GM23338 (cell line): ENCODE results near the gene RABGAP1L. TPM values are rescaled to one million over a fixed set of nuclear protein-coding genes. Genes with fewer than 3 reads are reported as not detected.

Source experiments
- ATAC-seq: fragments of 200-7000 bp; cut with Tn5 transposase; 3 replicates; pipeline ENCODE4 v1.9.1; 2020
- DNase-seq: peaks from one replicate; pipeline ENCODE4 v3.0.0-alpha.2; 2015; ENCODE audit warnings: low spot score
- H2AFZ ChIP-seq: fragments of 200-600 bp; sonication (generic); 2 replicates; pipeline ENCODE4 v1.8.0; 2016; ENCODE audit warnings: antibody characterized with exemption, mild to moderate bottlenecking, moderate library complexity
- H3F3A ChIP-seq: fragments of 200-600 bp; sonication (generic); replicated peaks from 2 replicates; pipeline ENCODE4 v1.8.0; 2017; ENCODE audit warnings: antibody characterized with exemption, mixed run types, low read depth
- H3K27ac ChIP-seq: fragments of 200-600 bp; sonication (generic); 2 replicates; pipeline ENCODE4 v1.6.1; 2016; ENCODE audit warnings: low read depth
- H3K27me3 ChIP-seq: fragments of 200-600 bp; sonication (generic); 2 replicates; pipeline ENCODE4 v1.8.0; 2016; ENCODE audit warnings: mild to moderate bottlenecking, mixed run types, moderate library complexity; ENCODE audit not compliant: insufficient read depth
- H3K36me3 ChIP-seq: fragments of 200-600 bp; sonication (generic); 2 replicates; pipeline ENCODE4 v1.8.0; 2016; ENCODE audit warnings: mild to moderate bottlenecking; ENCODE audit not compliant: insufficient read depth
- H3K4me1 ChIP-seq: fragments of 200-600 bp; sonication (generic); 2 replicates; pipeline ENCODE4 v1.8.0; 2016; ENCODE audit warnings: mild to moderate bottlenecking, moderate library complexity; ENCODE audit not compliant: insufficient read depth
- H3K4me2 ChIP-seq: fragments of 200-600 bp; sonication (generic); 2 replicates; pipeline ENCODE4 v1.7.1; 2017; ENCODE audit warnings: mixed run types
- H3K4me3 ChIP-seq: fragments of 200-600 bp; sonication (generic); 2 replicates; pipeline ENCODE4 v1.6.1; 2016; ENCODE audit warnings: mixed run types
- H3K79me2 ChIP-seq: fragments of 200-600 bp; sonication (generic); replicated peaks from 2 replicates; pipeline ENCODE4 v1.8.0; 2017; ENCODE audit warnings: mild to moderate bottlenecking; ENCODE audit not compliant: insufficient read depth
- H3K9me2 ChIP-seq: fragments of 200-600 bp; sonication (generic); 2 replicates; pipeline ENCODE4 v1.8.0; 2017; ENCODE audit not compliant: insufficient read depth
- H4K20me1 ChIP-seq: fragments of 200-600 bp; sonication (generic); replicated peaks from 2 replicates; pipeline ENCODE4 v1.8.0; 2017; ENCODE audit warnings: mild to moderate bottlenecking; ENCODE audit not compliant: insufficient read depth
- H3K27ac Mint-ChIP-seq: 2 replicates; pipeline ENCODE4 v1.8.0; 2020; ENCODE audit warnings: inconsistent platforms, mild to moderate bottlenecking, moderate library complexity, mixed read lengths
- H3K27me3 Mint-ChIP-seq: 3 replicates; pipeline ENCODE4 v1.8.0; 2022; ENCODE audit warnings: low read depth, mild to moderate bottlenecking, moderate library complexity, mixed read lengths, inconsistent platforms; ENCODE audit not compliant: insufficient read depth, poor library complexity
- H3K36me3 Mint-ChIP-seq: 3 replicates; pipeline ENCODE4 v1.8.0; 2021; ENCODE audit warnings: low read depth, mild to moderate bottlenecking, inconsistent platforms, moderate library complexity, mixed read lengths
- H3K4me1 Mint-ChIP-seq: 3 replicates; pipeline ENCODE4 v1.8.0; 2020; ENCODE audit warnings: mild to moderate bottlenecking, inconsistent platforms, mixed read lengths
- H3K4me3 Mint-ChIP-seq: 3 replicates; pipeline ENCODE4 v1.8.0; 2021; ENCODE audit warnings: moderate library complexity, mild to moderate bottlenecking, inconsistent platforms, mixed read lengths
- H3K9me3 Mint-ChIP-seq: 3 replicates; pipeline ENCODE4 v1.8.0; 2020; ENCODE audit warnings: moderate library complexity, mild to moderate bottlenecking, inconsistent platforms, mixed read lengths
- EZH2phosphoT487 ChIP-seq: fragments of 200-600 bp; sonication (generic); IDR thresholded peaks from one replicate; pipeline ENCODE4 v1.8.1; 2018; ENCODE audit warnings: antibody characterized with exemption; ENCODE audit not compliant: unreplicated experiment
- JUNB ChIP-seq: IDR thresholded peaks from one replicate; pipeline ENCODE4 v1.6.1; 2016; ENCODE audit warnings: antibody characterized with exemption; ENCODE audit not compliant: unreplicated experiment
- ZNF331 ChIP-seq: fragments of 250-450 bp; sonication (Bioruptor Pico); IDR thresholded peaks from 2 replicates; pipeline ENCODE4 v1.5.0; 2020; ENCODE audit warnings: low read depth, mild to moderate bottlenecking, moderate library complexity
- polyA plus RNA-seq: library from polyadenylated mRNA; unstranded; fragments of >200 nt; fragmentation: Nextera tagmentation; extraction: Ambion mirVana; gene quantifications from 2 replicates; pipeline ENCODE4 v1.2.1, GENCODE V29; 2016
- total RNA-seq: library from RNA; depleted of rRNA; stranded (reverse); fragments of >200 nt; shearing (Covaris generic); gene quantifications from 2 replicates; pipeline ENCODE4 v1.2.3, GENCODE V29; 2014
- TF ChIP-seq, protein P1 (sequence below): fragments of 250-450 bp; sonication (Bioruptor Pico); IDR thresholded peaks from 2 replicates; pipeline ENCODE4 v1.5.0; 2020; ENCODE audit warnings: mild to moderate bottlenecking, moderate library complexity
- TF ChIP-seq, protein P2 (sequence below), 2 experiments: fragments of 200-600 bp in 1 of 2; sonication (generic) in 1 of 2; conservative IDR thresholded peaks; 2 replicates each; pipeline versions ENCODE4 v1.5.1 to v1.6.1; 2016 to 2017; ENCODE audit warnings: antibody characterized with exemption in 2 of 2, low read depth in 2 of 2, mild to moderate bottlenecking in 2 of 2, moderate library complexity in 1 of 2
- TF ChIP-seq, protein P3 (sequence below): IDR thresholded peaks from 2 replicates; pipeline ENCODE4 v1.6.1; 2016; ENCODE audit warnings: antibody characterized with exemption

The RABGAP1L gene
- total and polyA plus RNA-seq, 2 experiments from 2014 or later, result 83.2 to 136 TPM

DNA sequence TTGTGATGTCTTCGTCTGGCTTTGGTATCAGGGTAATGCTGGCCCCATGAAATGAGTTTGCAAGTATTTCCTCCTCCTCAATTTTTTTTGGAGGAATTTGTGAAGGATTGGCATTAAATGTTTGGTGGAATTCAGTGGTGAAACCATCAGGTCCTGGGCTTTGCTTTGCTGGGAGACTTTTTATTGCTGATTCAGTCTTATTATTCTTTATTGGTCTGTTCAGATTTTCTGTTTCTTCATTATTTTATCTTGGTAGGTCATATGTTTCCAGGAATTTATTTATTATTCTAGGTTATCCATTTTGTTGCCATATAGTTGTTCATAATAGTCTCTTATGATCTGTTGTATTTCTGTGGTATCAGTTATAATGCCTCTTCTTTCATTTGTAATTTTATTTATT, 126.7 kb downstream of the RABGAP1L start:
- no peaks in the 10 kb centered on the region for H4K20me1 ChIP-seq
- no peaks in the 10 kb centered on the region for H3K36me3 ChIP-seq
- H3K4me1 Mint-ChIP-seq, result no peaks in the 10 kb centered on the region
- ATAC-seq, result no peak
- H3K4me2 ChIP-seq, result no peak overlapping the region
- no peaks in the 10 kb centered on the region for H3K4me1 ChIP-seq
- no peak overlapping the region for H3K4me3 ChIP-seq
- H3K27ac Mint-ChIP-seq, result no peak overlapping the region
- H3K4me3 Mint-ChIP-seq, result no peak overlapping the region
- TF ChIP-seq EZH2phosphoT487 (no peak), ZNF331 (no peak), JUNB (no peak)
- TF ChIP-seq, protein P1, sequence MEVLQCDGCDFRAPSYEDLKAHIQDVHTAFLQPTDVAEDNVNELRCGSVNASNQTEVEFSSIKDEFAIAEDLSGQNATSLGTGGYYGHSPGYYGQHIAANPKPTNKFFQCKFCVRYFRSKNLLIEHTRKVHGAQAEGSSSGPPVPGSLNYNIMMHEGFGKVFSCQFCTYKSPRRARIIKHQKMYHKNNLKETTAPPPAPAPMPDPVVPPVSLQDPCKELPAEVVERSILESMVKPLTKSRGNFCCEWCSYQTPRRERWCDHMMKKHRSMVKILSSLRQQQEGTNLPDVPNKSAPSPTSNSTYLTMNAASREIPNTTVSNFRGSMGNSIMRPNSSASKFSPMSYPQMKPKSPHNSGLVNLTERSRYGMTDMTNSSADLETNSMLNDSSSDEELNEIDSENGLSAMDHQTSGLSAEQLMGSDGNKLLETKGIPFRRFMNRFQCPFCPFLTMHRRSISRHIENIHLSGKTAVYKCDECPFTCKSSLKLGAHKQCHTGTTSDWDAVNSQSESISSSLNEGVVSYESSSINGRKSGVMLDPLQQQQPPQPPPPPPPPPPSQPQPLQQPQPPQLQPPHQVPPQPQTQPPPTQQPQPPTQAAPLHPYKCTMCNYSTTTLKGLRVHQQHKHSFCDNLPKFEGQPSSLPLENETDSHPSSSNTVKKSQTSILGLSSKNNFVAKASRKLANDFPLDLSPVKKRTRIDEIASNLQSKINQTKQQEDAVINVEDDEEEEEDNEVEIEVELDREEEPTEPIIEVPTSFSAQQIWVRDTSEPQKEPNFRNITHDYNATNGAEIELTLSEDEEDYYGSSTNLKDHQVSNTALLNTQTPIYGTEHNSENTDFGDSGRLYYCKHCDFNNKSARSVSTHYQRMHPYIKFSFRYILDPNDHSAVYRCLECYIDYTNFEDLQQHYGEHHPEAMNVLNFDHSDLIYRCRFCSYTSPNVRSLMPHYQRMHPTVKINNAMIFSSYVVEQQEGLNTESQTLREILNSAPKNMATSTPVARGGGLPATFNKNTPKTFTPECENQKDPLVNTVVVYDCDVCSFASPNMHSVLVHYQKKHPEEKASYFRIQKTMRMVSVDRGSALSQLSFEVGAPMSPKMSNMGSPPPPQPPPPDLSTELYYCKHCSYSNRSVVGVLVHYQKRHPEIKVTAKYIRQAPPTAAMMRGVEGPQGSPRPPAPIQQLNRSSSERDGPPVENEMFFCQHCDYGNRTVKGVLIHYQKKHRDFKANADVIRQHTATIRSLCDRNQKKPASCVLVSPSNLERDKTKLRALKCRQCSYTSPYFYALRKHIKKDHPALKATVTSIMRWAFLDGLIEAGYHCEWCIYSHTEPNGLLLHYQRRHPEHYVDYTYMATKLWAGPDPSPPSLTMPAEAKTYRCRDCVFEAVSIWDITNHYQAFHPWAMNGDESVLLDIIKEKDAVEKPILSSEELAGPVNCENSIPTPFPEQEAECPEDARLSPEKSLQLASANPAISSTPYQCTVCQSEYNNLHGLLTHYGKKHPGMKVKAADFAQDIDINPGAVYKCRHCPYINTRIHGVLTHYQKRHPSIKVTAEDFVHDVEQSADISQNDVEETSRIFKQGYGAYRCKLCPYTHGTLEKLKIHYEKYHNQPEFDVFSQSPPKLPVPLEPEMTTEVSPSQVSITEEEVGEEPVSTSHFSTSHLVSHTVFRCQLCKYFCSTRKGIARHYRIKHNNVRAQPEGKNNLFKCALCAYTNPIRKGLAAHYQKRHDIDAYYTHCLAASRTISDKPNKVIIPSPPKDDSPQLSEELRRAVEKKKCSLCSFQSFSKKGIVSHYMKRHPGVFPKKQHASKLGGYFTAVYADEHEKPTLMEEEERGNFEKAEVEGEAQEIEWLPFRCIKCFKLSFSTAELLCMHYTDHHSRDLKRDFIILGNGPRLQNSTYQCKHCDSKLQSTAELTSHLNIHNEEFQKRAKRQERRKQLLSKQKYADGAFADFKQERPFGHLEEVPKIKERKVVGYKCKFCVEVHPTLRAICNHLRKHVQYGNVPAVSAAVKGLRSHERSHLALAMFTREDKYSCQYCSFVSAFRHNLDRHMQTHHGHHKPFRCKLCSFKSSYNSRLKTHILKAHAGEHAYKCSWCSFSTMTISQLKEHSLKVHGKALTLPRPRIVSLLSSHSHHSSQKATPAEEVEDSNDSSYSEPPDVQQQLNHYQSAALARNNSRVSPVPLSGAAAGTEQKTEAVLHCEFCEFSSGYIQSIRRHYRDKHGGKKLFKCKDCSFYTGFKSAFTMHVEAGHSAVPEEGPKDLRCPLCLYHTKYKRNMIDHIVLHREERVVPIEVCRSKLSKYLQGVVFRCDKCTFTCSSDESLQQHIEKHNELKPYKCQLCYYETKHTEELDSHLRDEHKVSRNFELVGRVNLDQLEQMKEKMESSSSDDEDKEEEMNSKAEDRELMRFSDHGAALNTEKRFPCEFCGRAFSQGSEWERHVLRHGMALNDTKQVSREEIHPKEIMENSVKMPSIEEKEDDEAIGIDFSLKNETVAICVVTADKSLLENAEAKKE (CRISPR knock-in tag), result no peak
- TF ChIP-seq, protein P2, sequence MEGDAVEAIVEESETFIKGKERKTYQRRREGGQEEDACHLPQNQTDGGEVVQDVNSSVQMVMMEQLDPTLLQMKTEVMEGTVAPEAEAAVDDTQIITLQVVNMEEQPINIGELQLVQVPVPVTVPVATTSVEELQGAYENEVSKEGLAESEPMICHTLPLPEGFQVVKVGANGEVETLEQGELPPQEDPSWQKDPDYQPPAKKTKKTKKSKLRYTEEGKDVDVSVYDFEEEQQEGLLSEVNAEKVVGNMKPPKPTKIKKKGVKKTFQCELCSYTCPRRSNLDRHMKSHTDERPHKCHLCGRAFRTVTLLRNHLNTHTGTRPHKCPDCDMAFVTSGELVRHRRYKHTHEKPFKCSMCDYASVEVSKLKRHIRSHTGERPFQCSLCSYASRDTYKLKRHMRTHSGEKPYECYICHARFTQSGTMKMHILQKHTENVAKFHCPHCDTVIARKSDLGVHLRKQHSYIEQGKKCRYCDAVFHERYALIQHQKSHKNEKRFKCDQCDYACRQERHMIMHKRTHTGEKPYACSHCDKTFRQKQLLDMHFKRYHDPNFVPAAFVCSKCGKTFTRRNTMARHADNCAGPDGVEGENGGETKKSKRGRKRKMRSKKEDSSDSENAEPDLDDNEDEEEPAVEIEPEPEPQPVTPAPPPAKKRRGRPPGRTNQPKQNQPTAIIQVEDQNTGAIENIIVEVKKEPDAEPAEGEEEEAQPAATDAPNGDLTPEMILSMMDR (conservative IDR thresholded peaks at IDR 0.05; ENCODE audit: low read depth in 2 of 2), result no peak
- TF ChIP-seq, protein P3, sequence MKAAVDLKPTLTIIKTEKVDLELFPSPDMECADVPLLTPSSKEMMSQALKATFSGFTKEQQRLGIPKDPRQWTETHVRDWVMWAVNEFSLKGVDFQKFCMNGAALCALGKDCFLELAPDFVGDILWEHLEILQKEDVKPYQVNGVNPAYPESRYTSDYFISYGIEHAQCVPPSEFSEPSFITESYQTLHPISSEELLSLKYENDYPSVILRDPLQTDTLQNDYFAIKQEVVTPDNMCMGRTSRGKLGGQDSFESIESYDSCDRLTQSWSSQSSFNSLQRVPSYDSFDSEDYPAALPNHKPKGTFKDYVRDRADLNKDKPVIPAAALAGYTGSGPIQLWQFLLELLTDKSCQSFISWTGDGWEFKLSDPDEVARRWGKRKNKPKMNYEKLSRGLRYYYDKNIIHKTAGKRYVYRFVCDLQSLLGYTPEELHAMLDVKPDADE, result no peak
- DNase-seq, result no peak
- H3F3A ChIP-seq, result no peaks in the 10 kb centered on the region
- H3K9me3 Mint-ChIP-seq, result no peaks in the 10 kb centered on the region; the same call in 2 of the 3 replicates
- H3K36me3 Mint-ChIP-seq, result peaks cover 16% of the 10 kb centered on the region; the same call in 2 of the 3 replicates
- no peaks in the 10 kb centered on the region for H3K9me2 ChIP-seq
- H3K79me2 ChIP-seq, result no peaks in the 10 kb centered on the region
- H3K27me3 ChIP-seq, result no peaks in the 10 kb centered on the region
- H3K27ac ChIP-seq, result no peak overlapping the region
- H3K27me3 Mint-ChIP-seq, result no peaks in the 10 kb centered on the region
- no peak overlapping the region for H2AFZ ChIP-seq
